RWPE1 (cell line): ENCODE results near the gene IGFL3.
"Not testable (repeated sequence)": the region's sequence is repeated elsewhere in the genome, so short reads cannot be mapped to it uniquely, and the experiment has no call there.

Experiments used
- CTCF ChIA-PET: fragments of 350-600 bp; sonication (Branson Sonifier 250); formaldehyde crosslinking; extraction: SDS; loops from one replicate; lab custom pipeline; 2021; lab: Yijun Ruan, JAX
- POLR2A ChIA-PET: fragments of 400-600 bp; formaldehyde crosslinking; extraction: SDS; loops from one replicate; lab custom pipeline; 2020; ENCODE audit warnings: antibody characterized with exemption; ENCODE audit not compliant: low non-redundant PET; lab: Yijun Ruan, JAX
- DNase-seq: peaks from one replicate; pipeline ENCODE4 v3.0.0; 2012; ENCODE audit warnings: low spot score
- H3K27ac ChIP-seq: fragments of 450-650 bp; 2 replicates; pipeline ENCODE4 v1.5.1; 2017
- CTCF ChIP-seq: fragments of 450-650 bp; conservative IDR thresholded peaks from 2 replicates; pipeline ENCODE4 v1.5.1; 2017; ENCODE audit warnings: low read depth, mild to moderate bottlenecking

Gene IGFL3

GRCh38 chr19:46124638-46125115 lies at the start of gene IGFL3:
Gene IGFL3 (minus strand): TSS chr19:46124688. CDS start chr19:46124649, 39 bp downstream.
- no peak for TF ChIP-seq CTCF
- no peak within 1 kb of the TSS for H3K27ac ChIP-seq
- POLR2A ChIA-PET: no interaction called here
- CTCF ChIA-PET: interaction anchor here (1.0 kb wide), 2 partner anchors 12 to 135 kb away, joined by 4 to 6 read pairs; no protein-coding TSS in a partner anchor
- DNase-seq: no peak

- ChIA-PET POLR2A (no interaction called here), CTCF (no interaction called here)
- no peak overlapping the region for H3K27ac ChIP-seq
These were observed 49.5 kb upstream of the IGFL3 start for GRCh38 chr19:46173886-46174480.

GRCh38 chr19:46162731-46163130 lies 38.2 kb upstream of the IGFL3 start:
- no peak for TF ChIP-seq CTCF
- H3K27ac ChIP-seq: no peak overlapping the region
- DNase-seq: no peak
- POLR2A ChIA-PET: no interaction called here
- CTCF ChIA-PET: interaction anchor here (0.6 to 0.7 kb wide), 2 partner anchors 43 to 281 kb away, joined by 3 read pairs; no protein-coding TSS in a partner anchor

More at GRCh38 chr19:46173886-46174480, 49.5 kb upstream of the IGFL3 start:
- no peak for DNase-seq
- TF ChIP-seq CTCF: no peak

GRCh38 chr19:46161642-46162257 lies 37.3 kb upstream of the IGFL3 start:
- DNase-seq, CTCF ChIA-PET, POLR2A ChIA-PET, H3K27ac ChIP-seq: not testable (repeated sequence)

GRCh38 chr19:46160233-46160775 lies 35.8 kb upstream of the IGFL3 start:
- CTCF ChIA-PET: no interaction called here
- POLR2A ChIA-PET: no interaction called here
- DNase-seq: no peak
- no peak for TF ChIP-seq CTCF
- no peak overlapping the region for H3K27ac ChIP-seq

- no peak overlapping the region for H3K27ac ChIP-seq
- no peak for DNase-seq
- ChIA-PET POLR2A (no interaction called here), CTCF (interaction anchor here (0.7 kb wide), 1 partner anchor 122 kb away, joined by 3 read pairs; no protein-coding TSS in a partner anchor)
- TF ChIP-seq CTCF: no peak
These were observed 35.1 kb upstream of the IGFL3 start for GRCh38 chr19:46159418-46160232.
